Measurements from ENCODE around the gene PAGE2B. TPM values are rescaled to one million over a fixed set of nuclear protein-coding genes. Genes with fewer than 3 reads are reported as not detected.
"Not testable (repeated sequence)": the region's sequence is repeated elsewhere in the genome, so short reads cannot be mapped to it uniquely, and the experiment has no call there.

Gene PAGE2B
- polyA plus RNA-seq, 2 donors, result 0.49 TPM; not detected in 1

- Histone ChIP-seq H3K4me3 (ENCODE audit: low read depth in 1 of 2, low read length in 2 of 2) (no peak overlapping the region), H3K27me3 (ENCODE audit: control insufficient read depth in 1 of 2, insufficient read depth in 2 of 2, low read length in 2 of 2) (no peaks in the 10 kb centered on the region), H3K27ac (ENCODE audit: low read depth in 2 of 2, low read length in 1 of 2) (no peak overlapping the region), H3K4me1 (ENCODE audit: control insufficient read depth in 2 of 2, insufficient read depth in 2 of 2, low read length in 1 of 2) (no peaks in the 10 kb centered on the region), H3K9me3 (ENCODE audit: control insufficient read depth in 2 of 2, insufficient read depth in 1 of 2, low read depth in 1 of 2, low read length in 1 of 2) (peaks cover 0 to 3% of the 10 kb centered on the region in 2 donors), H3K36me3 (ENCODE audit: control insufficient read depth in 2 of 2, insufficient read depth in 2 of 2, low read length in 1 of 2) (no peaks in the 10 kb centered on the region)
- WGBS, 2 donors, result 98% methylated on average over 6 of the region's 6 CpGs
Measured at GRCh38 chrX:55041514-55041913, 33.3 kb upstream of the PAGE2B start.

DNA sequence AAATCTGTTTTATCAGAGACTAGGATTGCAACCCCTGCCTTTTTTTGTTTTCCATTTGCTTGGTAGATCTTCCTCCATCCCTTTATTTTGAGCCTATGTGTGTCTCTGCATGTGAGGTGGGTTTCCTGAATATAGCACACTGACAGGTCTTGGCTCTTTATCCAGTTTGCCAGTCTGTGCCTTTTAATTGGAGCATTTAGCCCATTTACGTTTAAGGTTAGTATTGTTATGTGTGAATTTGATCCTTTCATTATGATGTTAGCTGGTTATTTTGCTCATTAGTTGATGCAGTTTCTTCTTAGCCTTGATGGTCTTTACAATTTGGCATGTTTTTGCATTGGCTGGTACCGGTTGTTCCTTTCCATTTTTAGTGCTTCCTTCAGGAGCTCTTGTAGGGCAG lies 24.2 kb upstream of the PAGE2B start:
- H3K27me3 ChIP-seq (ENCODE audit: control insufficient read depth in 1 of 2, insufficient read depth in 2 of 2, low read length in 2 of 2); H3K4me1 ChIP-seq (ENCODE audit: control insufficient read depth in 2 of 2, insufficient read depth in 2 of 2, low read length in 1 of 2); H3K9me3 ChIP-seq (ENCODE audit: control insufficient read depth in 2 of 2, insufficient read depth in 1 of 2, low read depth in 1 of 2, low read length in 1 of 2); H3K4me3 ChIP-seq (ENCODE audit: low read depth in 1 of 2, low read length in 2 of 2); H3K36me3 ChIP-seq (ENCODE audit: control insufficient read depth in 2 of 2, insufficient read depth in 2 of 2, low read length in 1 of 2); H3K27ac ChIP-seq (ENCODE audit: low read depth in 2 of 2, low read length in 1 of 2): not testable (repeated sequence)
- WGBS, 2 donors, result 75 to 86% methylated on average over 2 of the region's 2 CpGs

DNA sequence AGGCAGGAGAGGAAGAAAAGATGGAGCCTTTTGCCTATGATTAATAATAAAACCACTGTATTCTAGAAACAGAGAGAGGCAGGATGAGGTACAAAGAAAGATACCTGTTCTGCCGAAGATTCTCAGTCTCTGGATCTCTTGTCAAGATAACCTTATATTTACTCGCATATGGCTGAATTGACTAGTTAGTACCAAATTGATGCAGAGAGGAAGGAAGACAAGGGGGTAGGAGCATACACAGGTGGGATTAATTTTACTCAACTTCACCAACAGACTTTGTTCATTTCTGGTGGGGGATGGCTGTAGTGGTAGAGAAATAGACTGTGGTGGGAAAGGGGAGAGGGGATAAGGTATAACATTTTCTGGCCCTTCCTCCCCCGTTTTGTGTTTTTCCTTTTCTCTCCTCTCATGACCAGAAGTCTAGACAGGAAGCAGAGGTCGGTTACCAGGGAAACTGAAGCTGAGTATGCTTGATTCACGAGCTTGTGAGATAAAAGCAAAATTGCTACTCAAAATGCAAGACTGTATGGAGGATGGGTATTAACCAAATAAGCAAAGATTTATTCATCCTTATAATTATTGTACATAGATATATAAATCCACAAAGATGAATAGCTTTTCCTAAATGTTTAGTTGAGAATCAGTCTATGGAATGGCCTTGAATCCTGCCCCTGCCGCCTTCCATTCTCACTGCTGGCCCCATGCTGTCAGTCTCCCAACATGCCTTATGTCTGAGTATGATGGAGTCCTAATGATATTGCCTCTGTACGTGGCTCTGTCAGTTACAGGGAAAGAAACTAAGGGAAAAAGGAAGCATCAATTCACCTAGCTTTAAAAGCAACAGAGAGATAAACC lies 17.8 kb upstream of the PAGE2B start:
- Histone ChIP-seq H3K27me3 (ENCODE audit: control insufficient read depth in 1 of 2, insufficient read depth in 2 of 2, low read length in 2 of 2) (no peaks in the 10 kb centered on the region), H3K4me3 (ENCODE audit: low read depth in 1 of 2, low read length in 2 of 2) (no peak overlapping the region), H3K27ac (ENCODE audit: low read depth in 2 of 2, low read length in 1 of 2) (no peak overlapping the region), H3K36me3 (ENCODE audit: control insufficient read depth in 2 of 2, insufficient read depth in 2 of 2, low read length in 1 of 2) (no peaks in the 10 kb centered on the region), H3K4me1 (ENCODE audit: control insufficient read depth in 2 of 2, insufficient read depth in 2 of 2, low read length in 1 of 2) (no peaks in the 10 kb centered on the region), H3K9me3 (ENCODE audit: control insufficient read depth in 2 of 2, insufficient read depth in 1 of 2, low read depth in 1 of 2, low read length in 1 of 2) (no peaks in the 10 kb centered on the region)
- WGBS, 2 donors, result 25 to 41% methylated on average over 7 of the region's 7 CpGs

GRCh38 chrX:55057675-55058249 lies 17.1 kb upstream of the PAGE2B start:
- 18 to 22% methylated on average over 5 of the region's 5 CpGs for WGBS, 2 donors
- no peaks in the 10 kb centered on the region for H3K4me1 ChIP-seq (ENCODE audit: control insufficient read depth in 2 of 2, insufficient read depth in 2 of 2, low read length in 1 of 2)
- H3K27me3 ChIP-seq (ENCODE audit: control insufficient read depth in 1 of 2, insufficient read depth in 2 of 2, low read length in 2 of 2), result no peaks in the 10 kb centered on the region
- no peaks in the 10 kb centered on the region for H3K9me3 ChIP-seq (ENCODE audit: control insufficient read depth in 2 of 2, insufficient read depth in 1 of 2, low read depth in 1 of 2, low read length in 1 of 2)
- no peaks in the 10 kb centered on the region for H3K36me3 ChIP-seq (ENCODE audit: control insufficient read depth in 2 of 2, insufficient read depth in 2 of 2, low read length in 1 of 2)
- H3K27ac ChIP-seq (ENCODE audit: low read depth in 2 of 2, low read length in 1 of 2), result no peak overlapping the region
- H3K4me3 ChIP-seq (ENCODE audit: low read depth in 1 of 2, low read length in 2 of 2), result no peak overlapping the region

- 55 to 78% methylated on average over 2 of the region's 2 CpGs for WGBS, 2 donors
Measured at GRCh38 chrX:55067180-55067579, 7.7 kb upstream of the PAGE2B start.

GRCh38 chrX:55072286-55072685 lies 2.5 kb upstream of the PAGE2B start:
- 79 to 92% methylated on average over 3 of the region's 3 CpGs for WGBS, 2 donors
- no peaks in the 10 kb centered on the region for H3K27me3 ChIP-seq (ENCODE audit: control insufficient read depth in 1 of 2, insufficient read depth in 2 of 2, low read length in 2 of 2)
- no peaks in the 10 kb centered on the region for H3K4me1 ChIP-seq (ENCODE audit: control insufficient read depth in 2 of 2, insufficient read depth in 2 of 2, low read length in 1 of 2)
- no peaks in the 10 kb centered on the region for H3K36me3 ChIP-seq (ENCODE audit: control insufficient read depth in 2 of 2, insufficient read depth in 2 of 2, low read length in 1 of 2)
- no peak overlapping the region for H3K4me3 ChIP-seq (ENCODE audit: low read depth in 1 of 2, low read length in 2 of 2)
- peaks cover 0 to 7% of the 10 kb centered on the region in 2 donors for H3K9me3 ChIP-seq (ENCODE audit: control insufficient read depth in 2 of 2, insufficient read depth in 1 of 2, low read depth in 1 of 2, low read length in 1 of 2)
- no peak overlapping the region for H3K27ac ChIP-seq (ENCODE audit: low read depth in 2 of 2, low read length in 1 of 2)

More at GRCh38 chrX:55067180-55067579, 7.7 kb upstream of the PAGE2B start:
- H3K9me3 ChIP-seq (ENCODE audit: control insufficient read depth in 2 of 2, insufficient read depth in 1 of 2, low read depth in 1 of 2, low read length in 1 of 2); H3K36me3 ChIP-seq (ENCODE audit: control insufficient read depth in 2 of 2, insufficient read depth in 2 of 2, low read length in 1 of 2); H3K27me3 ChIP-seq (ENCODE audit: control insufficient read depth in 1 of 2, insufficient read depth in 2 of 2, low read length in 2 of 2); H3K27ac ChIP-seq (ENCODE audit: low read depth in 2 of 2, low read length in 1 of 2); H3K4me1 ChIP-seq (ENCODE audit: control insufficient read depth in 2 of 2, insufficient read depth in 2 of 2, low read length in 1 of 2); H3K4me3 ChIP-seq (ENCODE audit: low read depth in 1 of 2, low read length in 2 of 2): not testable (repeated sequence)

DNA sequence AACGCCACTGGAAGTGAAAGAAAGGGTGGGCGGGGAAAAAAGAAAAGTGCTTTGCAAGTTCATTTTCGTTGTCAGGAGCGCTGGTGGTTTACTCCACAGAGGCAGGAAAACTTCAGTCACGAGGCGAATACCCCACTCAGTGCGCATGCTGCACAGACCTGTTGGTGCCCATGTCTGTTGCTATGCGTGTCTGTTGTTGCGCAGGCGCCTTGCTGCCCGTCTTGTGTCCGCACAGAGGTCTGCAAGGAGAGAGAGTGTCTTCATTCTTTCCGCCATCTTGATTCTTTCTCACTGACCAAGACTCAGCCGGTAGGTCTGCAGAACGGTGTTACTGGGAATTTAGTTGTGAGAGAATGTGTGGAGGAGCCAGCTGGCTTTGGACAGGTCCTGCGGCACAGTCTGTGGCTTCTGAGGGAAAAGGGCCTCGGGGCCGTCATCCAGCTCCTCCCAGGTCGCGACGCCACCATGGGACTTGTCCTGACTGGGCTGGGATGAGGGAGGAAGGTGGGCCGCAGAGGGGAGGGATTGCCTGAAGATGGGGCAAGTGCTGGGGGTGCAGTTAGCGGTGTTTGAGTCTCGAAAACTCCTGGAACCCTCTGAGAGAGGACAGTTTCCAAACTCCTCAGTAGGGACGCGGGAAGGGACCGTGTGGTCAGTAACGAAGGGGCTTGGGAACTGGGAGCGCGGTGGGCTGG lies 14.1 kb downstream of the PAGE2B start, which contains the start of gene PAGE2:
Gene PAGE2 (plus strand): TSS at position 224 of the 695 bp plus-strand sequence. CDS start 1,003 bp downstream, outside the sequence.
- H3K27ac ChIP-seq (ENCODE audit: low read depth in 2 of 2, low read length in 1 of 2), result no peak within 1 kb of the TSS
- H3K4me3 ChIP-seq (ENCODE audit: low read depth in 1 of 2, low read length in 2 of 2), result no peak within 1 kb of the TSS
- H3K9me3 ChIP-seq (ENCODE audit: control insufficient read depth in 2 of 2, insufficient read depth in 1 of 2, low read depth in 1 of 2, low read length in 1 of 2), result peaks cover 0 to 4% of the 10 kb centered on the region in 2 donors
- H3K27me3 ChIP-seq (ENCODE audit: control insufficient read depth in 1 of 2, insufficient read depth in 2 of 2, low read length in 2 of 2), result no peaks in the 10 kb centered on the region
- H3K36me3 ChIP-seq (ENCODE audit: control insufficient read depth in 2 of 2, insufficient read depth in 2 of 2, low read length in 1 of 2), result no peaks in the 10 kb centered on the region
- 87 to 96% methylated on average over 30 of the region's 30 CpGs for WGBS, 2 donors
- no peaks in the 10 kb centered on the region for H3K4me1 ChIP-seq (ENCODE audit: control insufficient read depth in 2 of 2, insufficient read depth in 2 of 2, low read length in 1 of 2)

DNA sequence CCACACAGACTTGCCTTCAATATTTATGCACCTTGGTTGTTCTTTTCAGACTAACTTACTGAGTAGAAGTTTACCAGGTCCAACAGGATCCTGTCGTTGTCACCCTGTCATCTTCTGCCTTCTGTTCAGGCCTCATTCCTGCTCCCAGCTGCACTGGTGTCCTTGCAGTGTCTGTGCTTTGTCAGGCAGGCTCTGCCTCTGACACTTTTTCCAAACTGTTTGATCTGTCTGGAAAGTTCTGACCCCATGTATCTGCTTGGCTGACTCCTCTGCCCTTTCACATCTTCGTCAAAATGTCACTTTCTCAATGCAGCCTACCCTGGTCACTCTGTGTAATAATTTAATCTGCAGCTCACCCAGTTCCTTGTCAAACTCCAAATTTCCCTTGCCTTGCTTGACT lies 23.9 kb downstream of the PAGE2B start:
- 27 to 41% methylated on average over 2 of the region's 2 CpGs for WGBS, 2 donors
- no peaks in the 10 kb centered on the region for H3K4me1 ChIP-seq (ENCODE audit: control insufficient read depth in 2 of 2, insufficient read depth in 2 of 2, low read length in 1 of 2)
- H3K27ac ChIP-seq (ENCODE audit: low read depth in 2 of 2, low read length in 1 of 2), result no peak overlapping the region
- no peaks in the 10 kb centered on the region for H3K9me3 ChIP-seq (ENCODE audit: control insufficient read depth in 2 of 2, insufficient read depth in 1 of 2, low read depth in 1 of 2, low read length in 1 of 2)
- peaks cover 0 to 4% of the 10 kb centered on the region in 2 donors for H3K27me3 ChIP-seq (ENCODE audit: control insufficient read depth in 1 of 2, insufficient read depth in 2 of 2, low read length in 2 of 2)
- H3K4me3 ChIP-seq (ENCODE audit: low read depth in 1 of 2, low read length in 2 of 2), result no peak overlapping the region
- no peaks in the 10 kb centered on the region for H3K36me3 ChIP-seq (ENCODE audit: control insufficient read depth in 2 of 2, insufficient read depth in 2 of 2, low read length in 1 of 2)

GRCh38 chrX:55099162-55099561 lies 24.3 kb downstream of the PAGE2B start:
- H3K4me1 ChIP-seq (ENCODE audit: control insufficient read depth in 2 of 2, insufficient read depth in 2 of 2, low read length in 1 of 2), result no peaks in the 10 kb centered on the region
- WGBS, 2 donors, result 44 to 49% methylated on average over 1 of the region's 1 CpG
- H3K36me3 ChIP-seq (ENCODE audit: control insufficient read depth in 2 of 2, insufficient read depth in 2 of 2, low read length in 1 of 2), result no peaks in the 10 kb centered on the region
- peaks cover 0 to 4% of the 10 kb centered on the region in 2 donors for H3K27me3 ChIP-seq (ENCODE audit: control insufficient read depth in 1 of 2, insufficient read depth in 2 of 2, low read length in 2 of 2)
- no peak overlapping the region for H3K4me3 ChIP-seq (ENCODE audit: low read depth in 1 of 2, low read length in 2 of 2)
- H3K9me3 ChIP-seq (ENCODE audit: control insufficient read depth in 2 of 2, insufficient read depth in 1 of 2, low read depth in 1 of 2, low read length in 1 of 2), result no peaks in the 10 kb centered on the region
- H3K27ac ChIP-seq (ENCODE audit: low read depth in 2 of 2, low read length in 1 of 2), result no peak overlapping the region
